ENCODE measurements around the gene HES2. TPM values are rescaled to one million over a fixed set of nuclear protein-coding genes. Genes with fewer than 3 reads are reported as not detected.
"Not testable (repeated sequence)": the region's sequence is repeated elsewhere in the genome, so short reads cannot be mapped to it uniquely, and the experiment has no call there.

HES2 gene
- total and polyA plus RNA-seq, 4 donors, result 0.10 TPM; not detected in 3

DNA sequence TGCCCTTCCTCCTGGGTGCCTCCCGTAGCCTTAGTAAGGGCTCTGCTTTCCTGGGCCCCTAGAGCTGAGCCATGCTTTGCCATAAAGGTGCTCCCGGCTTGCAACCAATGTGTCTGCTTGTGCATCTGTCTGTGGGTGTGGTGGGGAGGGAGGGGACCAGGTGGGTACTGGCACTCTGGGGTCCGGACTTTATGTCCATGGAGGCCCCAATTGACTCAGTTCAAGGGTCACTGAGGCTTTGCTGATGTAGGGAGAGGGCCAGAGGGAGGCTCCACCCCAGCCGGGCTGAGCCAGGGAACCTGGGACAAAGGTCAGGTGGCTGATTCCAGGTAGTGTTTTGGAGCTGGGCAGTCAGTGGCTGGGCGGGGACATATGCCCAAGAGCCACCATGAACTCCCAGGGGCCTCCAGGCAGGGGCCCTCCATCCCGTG is 31.2 kb upstream of the HES2 start:
- peaks cover 30 to 60% (median 39%) of the 10 kb centered on the region in 4 donors for H3K4me1 ChIP-seq (ENCODE audit: control insufficient read depth in 4 of 4, insufficient read depth in 4 of 4, low read length in 3 of 4)
- H3K36me3 ChIP-seq (ENCODE audit: control insufficient read depth in 4 of 4, insufficient read depth in 3 of 4, low read depth in 1 of 4, low read length in 3 of 4), result peaks cover 0 to 3% (median under 1%) of the 10 kb centered on the region in 4 donors
- H3K27ac ChIP-seq (ENCODE audit: low read depth in 1 of 2, low read length in 2 of 2), result peak overlapping the region; percentile 53 to 70
- no peaks in the 10 kb centered on the region for H3K9me3 ChIP-seq (ENCODE audit: control insufficient read depth in 4 of 4, low read length in 3 of 4)
- no peaks in the 10 kb centered on the region for H3K27me3 ChIP-seq (ENCODE audit: control insufficient read depth in 4 of 4, insufficient read depth in 4 of 4, low read length in 3 of 4)
- TF ChIP-seq TAF1 (conservative IDR thresholded peaks at IDR 0.05) (no peak), JUND (IDR thresholded peaks at IDR 0.05) (peak in 1 of 2 donors; percentile 30), SP1 (IDR thresholded peaks at IDR 0.05) (peak; percentile 96), REST (IDR thresholded peaks at IDR 0.05) (peak; percentile 57), FOXA1 (IDR thresholded peaks at IDR 0.05) (no peak), RAD21 (IDR thresholded peaks at IDR 0.05) (no peak), YY1 (IDR thresholded peaks at IDR 0.05) (peak; percentile 73), GABPA (IDR thresholded peaks at IDR 0.05 in 1 of 2, conservative IDR thresholded peaks at IDR 0.05 in 1 of 2) (no peak), ZBTB33 (IDR thresholded peaks at IDR 0.05) (peak; percentile 36), RXRA (IDR thresholded peaks at IDR 0.05) (peak; percentile 89 to 91), HNF4A (conservative IDR thresholded peaks at IDR 0.05) (peak; percentile 94 to 97), EGR1 (IDR thresholded peaks at IDR 0.05; ENCODE audit: low read depth in 2 of 2) (no peak), NR2F2 (IDR thresholded peaks at IDR 0.05) (peak; percentile 26), HNF4G (IDR thresholded peaks at IDR 0.05) (peak; percentile 80), FOXA2 (IDR thresholded peaks at IDR 0.05) (no peak)
- TF ChIP-seq, protein P1, sequence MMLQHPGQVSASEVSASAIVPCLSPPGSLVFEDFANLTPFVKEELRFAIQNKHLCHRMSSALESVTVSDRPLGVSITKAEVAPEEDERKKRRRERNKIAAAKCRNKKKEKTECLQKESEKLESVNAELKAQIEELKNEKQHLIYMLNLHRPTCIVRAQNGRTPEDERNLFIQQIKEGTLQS (IDR thresholded peaks at IDR 0.05), result no peak
- TF ChIP-seq, protein P2, sequence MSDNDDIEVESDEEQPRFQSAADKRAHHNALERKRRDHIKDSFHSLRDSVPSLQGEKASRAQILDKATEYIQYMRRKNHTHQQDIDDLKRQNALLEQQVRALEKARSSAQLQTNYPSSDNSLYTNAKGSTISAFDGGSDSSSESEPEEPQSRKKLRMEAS (IDR thresholded peaks at IDR 0.05), result peak; percentile 78
- TF ChIP-seq, protein P3, sequence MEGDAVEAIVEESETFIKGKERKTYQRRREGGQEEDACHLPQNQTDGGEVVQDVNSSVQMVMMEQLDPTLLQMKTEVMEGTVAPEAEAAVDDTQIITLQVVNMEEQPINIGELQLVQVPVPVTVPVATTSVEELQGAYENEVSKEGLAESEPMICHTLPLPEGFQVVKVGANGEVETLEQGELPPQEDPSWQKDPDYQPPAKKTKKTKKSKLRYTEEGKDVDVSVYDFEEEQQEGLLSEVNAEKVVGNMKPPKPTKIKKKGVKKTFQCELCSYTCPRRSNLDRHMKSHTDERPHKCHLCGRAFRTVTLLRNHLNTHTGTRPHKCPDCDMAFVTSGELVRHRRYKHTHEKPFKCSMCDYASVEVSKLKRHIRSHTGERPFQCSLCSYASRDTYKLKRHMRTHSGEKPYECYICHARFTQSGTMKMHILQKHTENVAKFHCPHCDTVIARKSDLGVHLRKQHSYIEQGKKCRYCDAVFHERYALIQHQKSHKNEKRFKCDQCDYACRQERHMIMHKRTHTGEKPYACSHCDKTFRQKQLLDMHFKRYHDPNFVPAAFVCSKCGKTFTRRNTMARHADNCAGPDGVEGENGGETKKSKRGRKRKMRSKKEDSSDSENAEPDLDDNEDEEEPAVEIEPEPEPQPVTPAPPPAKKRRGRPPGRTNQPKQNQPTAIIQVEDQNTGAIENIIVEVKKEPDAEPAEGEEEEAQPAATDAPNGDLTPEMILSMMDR (IDR thresholded peaks at IDR 0.05; ENCODE audit: low read depth, low read length, missing input control), result no peak
- 22% methylated on average over 6 of the region's 6 CpGs for WGBS
- no peak overlapping the region for H3K9ac ChIP-seq (ENCODE audit: low read depth in 1 of 2, low read length in 2 of 2)
- peak; percentile 66 for DNase-seq (ENCODE audit: low spot score)
- H3K4me3 ChIP-seq (ENCODE audit: low read depth in 1 of 3, low read length in 3 of 3), result peak overlapping the region; percentile 7 to 44 (median 40)

GRCh38 chr1:6450486-6450885 is 30.8 kb upstream of the HES2 start:
- H3K36me3 ChIP-seq (ENCODE audit: control insufficient read depth in 4 of 4, insufficient read depth in 3 of 4, low read depth in 1 of 4, low read length in 3 of 4); H3K9ac ChIP-seq (ENCODE audit: low read depth in 1 of 2, low read length in 2 of 2): not testable (repeated sequence)
- H3K27ac ChIP-seq (ENCODE audit: low read depth in 1 of 2, low read length in 2 of 2), result peak overlapping the region; percentile 53 to 70

More at GRCh38 chr1:6450486-6450885, 30.8 kb upstream of the HES2 start:
- WGBS, result 17% methylated on average over 10 of the region's 10 CpGs
- H3K9me3 ChIP-seq (ENCODE audit: control insufficient read depth in 4 of 4, low read length in 3 of 4); DNase-seq (ENCODE audit: low spot score); H3K27me3 ChIP-seq (ENCODE audit: control insufficient read depth in 4 of 4, insufficient read depth in 4 of 4, low read length in 3 of 4): not testable (repeated sequence)
- Histone ChIP-seq H3K4me3 (ENCODE audit: low read depth in 1 of 3, low read length in 3 of 3) (peak overlapping the region in 1 of 3 donors; percentile 40), H3K4me1 (ENCODE audit: control insufficient read depth in 4 of 4, insufficient read depth in 4 of 4, low read length in 3 of 4) (peaks cover 33 to 64% (median 40%) of the 10 kb centered on the region in 4 donors)

Measured in liver (tissue), 9 donors.